HEK293T (cell line): Measurements from ENCODE around the gene ANXA9.

ENCODE experiments used
- ARNT ChIP-seq: fragments of 450-650 bp; IDR thresholded peaks from 2 replicates; pipeline ENCODE4 v1.6.1; 2017; ENCODE audit warnings: mild to moderate bottlenecking
- FOXM1 ChIP-seq: fragments of 450-650 bp; IDR thresholded peaks from 2 replicates; pipeline ENCODE4 v1.6.1; 2017; ENCODE audit warnings: mild to moderate bottlenecking, borderline replicate concordance
- NFRKB ChIP-seq: fragments of 450-650 bp; IDR thresholded peaks from 2 replicates; pipeline ENCODE4 v1.6.1; 2016; ENCODE audit warnings: mild to moderate bottlenecking, moderate library complexity
- SP1 ChIP-seq: fragments of 450-650 bp; IDR thresholded peaks from 2 replicates; pipeline ENCODE4 v1.6.1; 2017

DNA sequence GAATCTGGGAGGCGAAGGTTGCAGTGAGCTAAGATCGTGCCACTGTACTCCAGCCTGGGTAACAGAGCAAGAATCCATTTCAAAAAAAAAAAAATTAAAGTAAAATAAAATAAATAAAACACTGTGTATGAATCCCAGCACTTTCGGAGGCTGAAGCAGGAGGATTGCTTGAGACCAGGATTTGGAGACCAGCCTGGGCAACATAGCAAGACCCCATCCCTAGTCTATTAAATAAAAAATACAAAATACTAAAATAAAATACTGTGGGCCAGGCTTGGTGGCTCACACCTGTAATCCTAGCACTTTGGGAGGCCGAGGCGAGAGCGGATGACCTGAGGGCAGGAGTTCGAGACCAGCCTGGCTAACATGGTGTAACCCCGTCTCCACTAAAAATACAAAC lies 50.1 kb downstream of the ANXA9 start:
- TF ChIP-seq FOXM1: no peak
- no peak for TF ChIP-seq ARNT
- no peak for TF ChIP-seq SP1
- TF ChIP-seq NFRKB: no peak
